HG03097 (cell line): ENCODE measurements around the gene BUB1.
"Not testable (repeated sequence)": the region's sequence is repeated elsewhere in the genome, so short reads cannot be mapped to it uniquely, and the experiment has no call there.

Experiments used
- ATAC-seq: cut with Tn5 transposase; IDR thresholded peaks from one replicate; pipeline ENCODE4 v1.9.1; 2021; ENCODE audit not compliant: unreplicated experiment, low FRiP score

BUB1 gene

DNA sequence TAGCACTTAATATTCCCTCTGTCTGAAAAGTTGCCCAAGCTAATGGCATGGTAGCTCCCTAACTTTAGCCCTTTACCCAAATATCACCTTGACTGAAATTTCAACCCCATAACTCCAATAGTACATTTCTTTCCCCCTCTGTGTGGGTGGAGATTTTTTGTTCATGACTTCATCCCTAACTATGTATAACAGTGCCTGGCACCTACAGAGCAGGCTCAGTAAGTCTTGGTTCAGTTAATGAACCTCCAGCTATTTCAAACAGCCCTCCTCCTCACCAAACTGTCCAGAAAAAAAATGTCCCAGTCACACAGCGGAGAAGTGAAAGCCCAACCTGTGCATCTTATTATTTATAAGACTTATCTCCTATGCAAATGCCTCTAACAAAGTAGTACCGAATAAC lies 18.6 kb downstream of the BUB1 start:
- ATAC-seq = no peak

DNA sequence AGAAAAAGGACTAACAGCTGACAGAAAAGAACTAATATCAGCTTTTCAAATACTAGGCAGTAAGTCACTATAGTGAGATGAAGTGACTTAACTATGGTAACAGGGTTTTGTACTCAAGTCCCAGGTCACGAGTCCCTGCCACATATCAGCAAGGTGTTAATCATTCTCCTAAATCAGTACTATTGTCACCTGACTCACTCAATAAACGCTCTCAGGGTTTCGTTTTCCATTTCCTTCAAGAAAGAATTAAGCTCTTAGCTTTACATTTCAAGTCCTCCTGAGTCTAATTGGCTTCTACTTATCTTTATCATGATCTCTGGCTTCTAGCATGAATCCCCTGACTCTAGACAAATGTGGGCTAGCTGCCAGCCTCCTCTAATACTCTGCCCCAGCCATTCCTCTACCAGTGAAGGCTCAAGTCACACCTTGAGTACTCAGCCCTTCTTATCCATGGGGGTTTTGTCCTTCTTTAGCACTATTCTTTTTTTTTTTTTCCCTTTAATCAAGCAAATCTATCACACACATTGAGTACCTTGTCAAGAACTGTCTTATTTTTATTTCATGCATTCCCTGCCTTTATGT lies 20.0 kb downstream of the BUB1 start:
- ATAC-seq = no peak

DNA sequence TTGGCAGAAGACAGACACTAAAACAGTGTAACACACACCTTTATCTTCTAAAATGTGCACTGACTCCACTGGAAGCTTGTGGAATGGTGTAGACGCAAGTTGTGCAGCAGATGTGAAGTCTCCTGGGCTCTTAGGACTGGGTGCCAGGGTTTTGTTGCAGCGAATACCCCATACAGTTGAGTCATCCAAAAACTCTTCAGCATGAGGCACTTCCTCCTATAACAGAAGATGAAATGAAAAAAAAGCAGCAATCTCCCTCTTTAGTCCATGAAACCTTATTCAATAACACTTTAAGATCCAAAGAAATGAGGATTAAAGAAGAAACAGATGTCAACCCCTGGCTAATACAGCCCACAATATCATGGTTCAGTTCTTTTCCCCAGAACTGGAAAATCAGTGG lies 22.2 kb downstream of the BUB1 start:
- ATAC-seq = no peak

DNA sequence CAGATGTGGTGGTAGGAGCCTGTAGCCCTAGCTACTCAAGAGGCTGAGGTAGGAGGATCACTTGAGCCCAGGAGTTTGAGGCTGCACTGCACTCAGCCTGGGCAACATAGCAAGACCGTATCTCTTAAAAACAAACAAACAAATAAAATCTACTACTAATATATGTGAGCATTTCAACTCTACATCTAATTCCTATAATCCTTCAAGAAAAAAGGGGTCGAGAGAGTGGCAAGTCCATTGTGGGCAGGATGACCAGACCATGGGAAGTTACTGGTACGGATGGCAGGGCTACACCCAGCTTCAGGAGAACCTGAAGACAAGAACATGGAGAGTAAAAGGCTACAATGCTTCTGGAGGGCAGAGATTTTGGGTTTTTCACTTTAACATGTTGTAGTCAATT lies 24.0 kb downstream of the BUB1 start:
- no peak for ATAC-seq

DNA sequence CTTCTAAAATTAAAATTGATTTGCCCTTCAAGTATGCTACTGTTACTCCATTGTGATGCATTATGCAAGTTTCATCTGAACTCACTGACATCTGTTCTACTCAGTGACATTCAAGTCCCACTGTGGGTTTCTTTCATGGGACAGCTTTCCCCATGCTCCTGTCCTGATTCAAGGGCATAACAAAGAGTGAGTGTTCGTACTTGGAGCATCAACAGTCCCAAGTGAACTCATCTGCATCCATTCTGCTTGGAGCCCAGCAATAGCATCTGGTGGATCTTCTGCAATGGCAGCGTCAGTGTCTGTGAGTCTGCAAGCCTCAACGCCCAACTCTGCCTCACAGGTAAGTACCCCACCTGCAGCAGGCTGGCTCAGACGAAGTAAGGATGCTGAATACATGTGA lies 27.5 kb downstream of the BUB1 start:
- no peak for ATAC-seq

DNA sequence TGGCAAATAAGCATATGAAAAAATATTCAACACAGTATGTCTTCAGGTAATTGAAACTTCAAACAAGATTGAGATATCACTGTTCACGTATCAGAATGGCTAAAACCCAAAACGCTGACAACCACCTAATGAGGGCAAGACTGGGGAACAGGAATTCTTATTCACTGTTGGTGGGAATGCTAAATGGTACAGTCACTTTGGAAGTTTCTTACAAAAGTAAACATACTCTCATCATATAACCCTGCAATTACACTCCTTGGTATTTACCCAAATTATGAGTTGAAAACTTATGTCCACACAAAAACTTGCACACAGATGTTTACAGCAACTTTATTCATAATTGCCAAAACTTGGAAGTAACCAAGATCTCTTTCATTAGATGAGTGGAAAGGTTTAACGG lies 30.1 kb downstream of the BUB1 start:
- no peak for ATAC-seq

DNA sequence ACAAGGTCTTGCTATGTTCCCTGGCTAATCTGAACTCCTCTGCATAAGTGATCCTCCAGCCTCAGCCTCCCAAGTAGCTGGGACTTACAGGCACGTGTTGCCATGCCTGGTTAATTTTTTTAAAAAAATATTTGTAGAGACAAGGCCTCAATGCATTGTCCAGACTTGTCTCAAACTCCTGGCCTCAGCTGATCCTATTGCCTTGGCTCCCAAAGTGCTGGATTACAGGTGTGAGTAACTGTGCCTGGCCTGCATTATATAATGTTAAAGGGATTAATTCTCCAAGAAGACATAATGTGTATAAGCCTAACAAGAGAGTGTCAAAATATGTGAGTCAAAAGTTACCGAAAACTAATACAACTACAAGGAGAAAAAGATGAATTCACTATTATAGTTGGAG lies 32.2 kb downstream of the BUB1 start:
- ATAC-seq = no peak

DNA sequence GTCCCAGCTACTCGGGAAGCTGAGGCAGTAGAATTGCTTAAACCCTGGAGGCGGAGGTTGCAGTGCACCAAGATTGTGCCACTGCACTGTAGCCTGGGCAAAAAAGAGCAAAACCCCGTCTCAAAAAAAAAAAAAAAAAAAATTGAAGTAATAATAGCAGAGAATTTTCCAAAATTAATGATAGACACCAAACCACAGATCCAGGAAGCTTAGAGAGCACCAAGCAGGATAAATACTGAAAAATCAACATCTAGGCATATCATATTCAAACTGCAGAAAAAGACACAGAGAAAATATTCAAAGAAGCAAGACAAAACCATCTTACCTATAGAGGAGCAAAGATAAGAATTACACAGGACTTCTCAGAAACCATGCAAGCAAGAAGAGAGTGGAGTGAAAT lies 33.5 kb downstream of the BUB1 start:
- ATAC-seq = no peak

DNA sequence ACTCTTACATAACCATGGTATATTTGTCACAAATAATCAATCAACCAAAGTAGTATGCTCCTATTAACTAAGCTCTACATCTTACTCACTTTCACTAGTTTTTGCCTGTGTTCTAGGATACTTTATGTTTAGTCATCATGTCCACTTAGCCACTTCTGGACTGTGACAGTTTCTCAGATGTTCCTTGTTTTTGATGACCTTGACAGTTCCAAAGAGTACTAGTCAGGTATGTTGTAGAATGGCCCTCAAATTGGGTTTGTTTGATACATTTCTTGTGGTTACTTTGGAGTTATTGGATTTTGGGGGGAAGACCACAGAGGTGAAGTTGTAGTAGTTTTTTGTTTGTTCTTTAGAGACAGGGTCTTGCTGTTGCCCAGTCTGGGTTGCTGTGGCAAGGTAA lies 35.5 kb downstream of the BUB1 start:
- ATAC-seq = no peak

DNA sequence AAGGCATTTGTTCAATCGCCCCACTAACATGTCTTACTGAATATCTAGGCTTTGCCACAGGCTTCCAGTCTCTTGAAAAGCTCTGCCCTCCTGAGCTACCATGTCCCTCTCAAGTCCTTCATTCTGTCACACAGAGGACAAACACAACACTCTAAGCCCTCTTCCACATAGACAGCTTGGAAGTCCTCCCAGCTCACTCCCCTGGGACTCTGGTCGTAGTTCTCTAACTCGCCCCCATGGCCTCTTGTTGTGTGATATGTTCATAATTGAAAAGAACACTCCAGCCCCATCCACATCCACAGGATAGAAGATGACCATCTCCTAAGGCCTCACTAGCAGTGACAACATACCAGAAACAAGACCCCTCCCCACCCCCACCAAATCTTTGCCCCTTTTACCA lies 37.9 kb downstream of the BUB1 start:
- no peak for ATAC-seq

DNA sequence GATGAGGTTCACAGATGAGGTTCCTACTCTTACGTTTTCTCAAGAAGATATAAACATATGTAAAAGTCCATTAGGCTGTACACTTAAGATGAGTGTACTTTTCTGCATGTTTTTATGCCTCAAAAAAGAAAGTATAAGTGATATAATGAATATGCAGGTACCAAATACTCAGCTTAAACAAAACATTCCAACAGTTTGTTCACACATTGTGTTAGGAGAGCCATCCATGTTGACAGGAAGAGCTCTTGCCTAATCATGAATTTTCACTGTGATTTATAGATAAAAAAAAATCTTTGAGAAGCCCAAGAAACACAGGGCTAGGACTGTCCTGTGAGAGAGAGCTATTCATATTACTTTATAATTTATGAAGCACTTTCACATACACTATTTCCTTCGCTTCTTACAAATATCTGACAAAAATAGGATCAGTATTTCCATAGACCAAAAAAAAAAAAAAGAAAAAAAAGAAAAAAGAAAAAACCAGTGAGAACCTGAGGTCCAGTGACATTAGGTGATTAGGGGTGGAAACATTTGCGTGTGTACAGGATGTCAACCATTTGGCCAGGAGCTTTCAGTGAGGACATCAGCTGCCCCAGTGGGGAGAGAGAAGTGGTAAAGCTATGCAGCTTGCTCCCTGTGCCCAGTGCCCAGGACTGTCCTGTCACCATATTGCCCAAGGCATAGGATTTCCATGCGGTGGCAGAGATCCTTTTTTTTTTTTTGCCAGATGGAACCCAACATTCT lies 38.7 kb downstream of the BUB1 start:
- ATAC-seq = no peak

DNA sequence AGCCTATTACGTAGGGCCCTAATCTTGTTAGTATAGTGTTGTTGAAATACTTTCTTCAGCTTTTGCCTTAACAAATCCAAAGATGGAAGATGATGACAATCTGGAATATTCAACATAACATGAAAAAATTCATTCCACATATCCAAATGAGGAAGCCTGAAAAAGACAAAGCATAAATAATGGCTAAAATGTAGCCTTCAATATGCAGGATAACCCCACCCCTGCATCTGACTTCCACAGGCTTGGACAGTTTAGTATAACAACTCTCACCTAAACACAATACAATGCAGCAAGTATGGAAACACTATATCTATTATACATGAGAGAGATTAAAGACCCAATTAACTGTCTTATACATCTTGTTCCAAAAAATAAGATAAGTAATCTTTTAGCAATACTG lies 39.9 kb downstream of the BUB1 start:
- ATAC-seq = no peak

DNA sequence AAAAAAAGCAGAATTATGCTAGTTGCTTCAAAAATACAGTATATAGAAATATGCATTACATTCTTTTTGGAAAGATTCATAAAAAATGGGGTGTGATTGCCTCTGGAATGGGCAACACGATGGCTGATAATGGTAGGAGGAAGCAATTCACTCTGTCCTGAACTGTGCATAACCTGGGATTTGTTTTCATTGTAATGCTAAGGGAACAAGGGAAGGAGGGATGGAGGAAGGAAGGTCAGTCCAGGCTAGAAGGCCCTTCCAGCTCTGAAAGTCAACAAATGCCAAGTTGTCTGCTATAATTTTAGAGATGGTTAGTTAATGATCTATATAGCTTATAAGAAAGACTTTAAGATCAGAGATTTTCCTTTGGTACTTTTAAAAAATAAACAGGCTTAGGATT lies 40.8 kb downstream of the BUB1 start:
- no peak for ATAC-seq

DNA sequence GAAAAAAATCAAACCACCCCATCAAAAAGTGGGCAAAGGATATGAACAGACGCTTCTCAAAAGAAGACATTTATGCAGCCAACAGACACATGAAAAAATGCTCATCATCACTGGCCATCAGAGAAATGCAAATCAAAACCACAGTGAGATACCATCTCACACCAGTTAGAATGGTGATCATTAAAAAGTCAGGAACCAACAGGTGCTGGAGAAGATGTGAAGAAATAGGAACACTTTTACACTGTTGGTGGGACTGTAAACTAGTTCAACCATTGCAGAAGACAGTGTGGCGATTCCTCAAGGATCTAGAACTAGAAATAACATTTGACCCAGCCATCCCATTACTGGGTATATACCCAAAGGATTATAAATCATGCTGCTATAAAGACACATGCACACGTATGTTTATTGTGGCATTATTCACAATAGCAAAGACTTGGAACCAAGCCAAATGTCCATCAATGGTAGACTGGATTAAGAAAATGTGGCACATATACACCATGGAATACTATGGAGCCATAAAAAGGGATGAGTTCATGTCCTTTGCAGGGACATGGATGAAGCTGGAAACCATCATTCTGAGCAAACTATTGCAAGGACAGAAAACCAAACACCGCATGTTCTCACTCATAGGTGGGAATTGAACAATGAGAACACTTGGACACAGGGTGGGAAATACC lies 41.8 kb downstream of the BUB1 start:
- ATAC-seq = not testable (repeated sequence)

DNA sequence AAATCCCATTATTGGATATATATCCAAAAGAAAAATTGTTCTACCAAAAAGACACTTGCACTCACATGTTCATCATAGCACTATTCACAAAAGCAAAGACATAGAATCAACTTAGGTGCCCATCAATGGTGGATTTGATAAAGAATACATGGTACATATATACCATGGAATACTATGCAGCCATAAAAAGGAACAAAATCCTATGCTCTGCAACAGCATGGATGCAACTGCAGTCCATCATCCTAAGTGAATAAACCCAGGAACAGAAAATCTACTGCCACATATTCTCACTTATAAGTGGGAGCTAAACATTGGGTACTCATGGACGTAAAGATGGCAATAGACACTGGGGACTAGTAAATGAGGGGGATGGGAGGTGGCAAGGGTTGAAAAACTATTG lies 50.5 kb downstream of the BUB1 start:
- ATAC-seq = not testable (repeated sequence)

DNA sequence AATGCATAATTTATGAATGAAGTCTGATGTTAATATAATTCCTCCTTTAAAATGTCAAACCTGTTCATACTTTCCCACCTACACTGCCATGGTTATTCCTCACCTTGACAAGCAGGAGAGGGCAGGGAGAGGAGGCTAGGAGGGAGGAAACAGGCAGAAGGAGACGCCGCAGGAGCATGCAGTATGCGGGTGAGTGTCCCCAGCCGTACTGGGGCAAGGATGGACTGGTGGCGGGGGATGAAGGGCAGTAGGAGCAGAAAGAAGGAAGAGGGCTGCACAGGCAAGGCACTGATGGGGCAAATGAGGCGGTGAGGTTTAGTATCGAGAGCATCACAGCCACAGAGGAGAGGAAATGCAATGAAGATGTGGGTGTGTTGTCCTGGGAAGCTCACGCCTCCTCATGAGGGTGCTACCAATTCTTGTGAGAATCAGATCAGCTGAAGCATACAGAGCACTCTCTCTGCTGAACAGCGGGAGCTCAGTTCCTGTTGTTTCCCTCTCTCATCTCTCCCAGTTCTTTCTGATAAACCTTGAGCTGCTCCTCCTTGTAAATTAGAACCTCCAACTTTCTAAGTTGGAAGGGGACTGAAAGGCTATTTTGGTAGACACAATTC lies 58.4 kb downstream of the BUB1 start:
- ATAC-seq = not testable (repeated sequence)

DNA sequence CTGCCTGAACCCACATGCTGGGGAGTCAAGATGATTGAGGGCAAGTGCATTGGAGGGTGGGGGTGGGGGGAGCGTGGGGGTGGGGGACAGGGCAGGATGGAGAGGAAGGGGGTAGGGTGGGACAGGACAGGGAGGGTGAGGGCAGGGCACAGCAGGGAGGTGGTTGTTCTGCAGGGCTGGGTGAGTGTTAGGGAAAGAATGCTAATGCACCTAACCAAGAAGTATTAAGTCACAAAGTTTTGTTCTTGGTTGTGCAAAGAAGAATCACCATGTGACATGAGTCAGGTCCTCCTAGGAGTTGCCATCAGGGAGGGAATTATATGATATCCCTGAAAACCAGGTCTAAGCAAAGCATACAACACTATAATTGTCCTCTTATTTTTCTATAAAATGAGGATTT lies 63.9 kb downstream of the BUB1 start:
- not testable (repeated sequence) for ATAC-seq

DNA sequence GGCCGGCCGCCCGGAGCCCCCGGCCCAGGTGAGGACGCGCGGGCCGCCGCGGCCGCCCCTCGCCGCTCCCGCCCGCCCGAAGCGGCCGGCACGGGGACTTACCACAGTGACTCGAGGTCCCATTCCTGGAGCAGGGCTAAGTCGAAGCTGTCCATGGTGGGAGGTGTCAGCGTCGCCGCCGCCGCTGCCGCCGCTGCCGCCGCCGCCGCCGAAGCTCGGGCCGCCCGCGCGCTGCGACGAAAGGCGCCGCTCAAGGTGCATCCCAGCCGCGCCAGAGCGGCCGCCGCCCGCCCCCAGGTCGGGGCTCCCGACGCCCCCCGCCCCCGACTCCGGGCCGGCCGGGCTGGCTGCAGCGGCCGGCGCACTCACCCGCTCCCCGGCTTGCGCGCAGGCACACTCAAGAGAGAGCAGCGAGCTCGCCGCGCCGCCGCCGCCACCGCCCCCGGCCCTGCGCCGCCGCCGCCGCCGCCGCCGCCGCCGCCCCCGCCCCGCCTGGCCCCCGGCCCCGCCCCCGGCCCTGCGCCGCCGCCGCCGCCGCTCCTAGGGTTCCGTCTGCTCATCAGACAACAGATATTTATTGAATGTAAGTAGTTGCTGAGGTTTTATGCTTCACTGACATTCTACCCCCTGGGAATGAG lies 67.1 kb downstream of the BUB1 start:
- ATAC-seq = not testable (repeated sequence)

DNA sequence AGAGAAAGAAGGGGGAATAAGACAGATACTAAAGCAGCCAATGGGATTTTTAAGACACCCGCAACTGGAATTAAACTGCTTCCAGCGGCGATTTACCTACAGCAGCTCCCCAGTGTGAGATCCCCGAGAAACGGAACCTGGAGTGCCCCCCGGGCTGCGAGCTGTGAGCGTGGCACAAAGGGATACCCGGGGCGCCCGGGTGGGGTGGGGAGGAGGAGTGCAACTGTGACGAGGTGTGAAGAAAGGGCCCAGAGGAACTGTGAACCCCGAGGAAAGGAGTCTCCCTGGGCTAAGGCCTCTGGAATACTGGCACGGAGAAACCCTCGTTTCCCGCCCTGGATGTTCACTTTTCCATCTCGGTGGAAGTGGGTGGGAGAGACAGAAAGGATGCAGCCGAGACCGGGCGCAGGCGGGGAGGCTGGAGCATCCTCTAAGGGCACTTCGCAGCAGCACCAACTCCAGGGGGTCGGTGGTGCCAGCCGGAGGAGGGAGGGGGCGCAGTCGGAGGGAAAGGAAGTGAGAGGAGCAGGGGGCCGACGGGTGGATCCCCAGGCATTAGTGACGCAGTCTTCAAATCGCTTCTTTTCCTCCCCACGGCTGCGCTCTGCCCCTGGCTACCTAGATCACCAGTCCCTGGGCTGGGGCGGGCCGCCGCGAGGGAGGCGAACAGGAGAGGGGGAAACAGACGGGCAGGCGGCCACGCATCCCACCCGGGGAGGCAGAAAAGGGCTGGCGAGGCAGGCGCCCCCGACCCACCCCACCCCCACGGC lies 67.8 kb downstream of the BUB1 start:
- ATAC-seq = not testable (repeated sequence)

DNA sequence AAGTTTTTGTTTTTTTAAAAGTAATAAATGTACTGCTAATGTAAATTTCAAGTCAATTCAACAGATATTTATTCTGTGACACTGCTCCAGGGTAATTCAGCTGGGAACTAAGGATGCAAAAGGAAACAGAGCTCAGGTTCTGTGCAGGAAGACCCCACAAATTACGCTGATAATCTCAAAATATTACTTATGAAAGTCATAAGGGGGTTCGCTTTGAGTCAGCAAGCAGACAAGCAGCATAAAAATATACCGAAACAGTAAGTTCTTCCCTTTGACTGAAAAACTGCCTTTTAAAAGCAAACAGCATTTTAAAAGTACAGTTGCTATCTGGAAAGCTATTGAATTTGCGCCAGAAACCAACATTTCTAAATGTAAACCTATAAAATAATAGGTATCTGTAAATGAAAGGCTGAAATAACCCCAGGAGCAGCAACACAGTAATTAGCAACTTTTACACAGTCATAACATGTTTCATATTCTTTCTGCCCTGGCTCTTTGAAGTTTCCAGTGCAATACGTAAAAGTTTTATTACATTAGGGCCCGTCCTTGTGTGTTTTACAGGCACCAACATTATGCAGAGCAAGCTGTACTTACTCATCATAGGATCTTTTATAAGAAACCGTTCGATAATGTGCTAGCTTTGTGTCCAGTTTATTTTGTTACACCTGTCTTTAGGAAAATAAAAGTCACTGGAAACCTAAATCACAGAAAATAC lies 68.9 kb downstream of the BUB1 start:
- ATAC-seq = not testable (repeated sequence)
